ENCODE data around the gene DCST1.
A peak's percentile ranks its signal among the peaks of the same experiment; 100 is the strongest.

DCST1 gene

GRCh38 chr1:155023627-155024026, 10.0 kb upstream of the DCST1 start:
- H3K79me2 ChIP-seq (ENCODE audit: control insufficient read depth, insufficient read depth, low read length, poor library complexity) = no peaks in the 10 kb centered on the region
- H3K4ac ChIP-seq (ENCODE audit: low read depth, low read length) = no peak overlapping the region
- H3K23ac ChIP-seq (ENCODE audit: low read length) = no peak overlapping the region
- H3K4me1 ChIP-seq (ENCODE audit: control insufficient read depth in 1 of 2, insufficient read depth in 2 of 2, low read length in 2 of 2) = peaks cover 20 to 27% of the 10 kb centered on the region in 2 experiments
- no peak overlapping the region for H3K14ac ChIP-seq (ENCODE audit: low read length)
- H3K4me3 ChIP-seq (ENCODE audit: low read depth, low read length) = no peak overlapping the region
- no peak overlapping the region for H3K9ac ChIP-seq (ENCODE audit: low read length)
- H3K27me3 ChIP-seq (ENCODE audit: insufficient read depth, low read length) = no peaks in the 10 kb centered on the region
- no peak overlapping the region for H2BK12ac ChIP-seq (ENCODE audit: low read length)
- H4K91ac ChIP-seq (ENCODE audit: low read depth, low read length) = no peak overlapping the region
- DNase-seq = no peak
- no peak overlapping the region for H2AFZ ChIP-seq (ENCODE audit: insufficient read depth, low read length, poor library complexity)
- H4K8ac ChIP-seq (ENCODE audit: low read depth, low read length) = no peak overlapping the region
- H3K36me3 ChIP-seq (ENCODE audit: control insufficient read depth in 1 of 2, insufficient read depth in 2 of 2, low read length in 2 of 2) = no peaks in the 10 kb centered on the region
- no peak overlapping the region for H3K27ac ChIP-seq (ENCODE audit: low read depth, low read length)
- no peak overlapping the region for H3K18ac ChIP-seq (ENCODE audit: low read length)
- WGBS (ENCODE audit: extremely low coverage, insufficient coverage, insufficient read length) = no CpG with 5 or more reads among the region's 5 CpGs
- H2BK120ac ChIP-seq (ENCODE audit: insufficient read depth, low read length, poor library complexity) = no peak overlapping the region
- H4K12ac ChIP-seq (ENCODE audit: low read depth, low read length) = no peak overlapping the region
- H2AK5ac ChIP-seq (ENCODE audit: low read length) = peak overlapping the region; percentile 26
- no peak overlapping the region for H3K4me2 ChIP-seq (ENCODE audit: low read length)
- H2BK5ac ChIP-seq (ENCODE audit: low read depth, low read length, poor library complexity) = no peak overlapping the region
- peaks cover 4% of the 10 kb centered on the region for H3K79me1 ChIP-seq (ENCODE audit: low read length)
- H3K9me3 ChIP-seq (ENCODE audit: insufficient read depth, low read depth, low read length) = no peaks in the 10 kb centered on the region

GRCh38 chr1:155024315-155024714, 9.3 kb upstream of the DCST1 start:
- Histone ChIP-seq H3K4me3 (ENCODE audit: low read depth, low read length) (no peak overlapping the region), H3K27me3 (ENCODE audit: insufficient read depth, low read length) (no peaks in the 10 kb centered on the region), H3K4me1 (ENCODE audit: control insufficient read depth in 1 of 2, insufficient read depth in 2 of 2, low read length in 2 of 2) (peaks cover 13 to 20% of the 10 kb centered on the region in 2 experiments), H4K12ac (ENCODE audit: low read depth, low read length) (no peak overlapping the region), H2BK120ac (ENCODE audit: insufficient read depth, low read length, poor library complexity) (no peak overlapping the region), H3K79me1 (ENCODE audit: low read length) (peaks cover 4% of the 10 kb centered on the region), H3K23ac (ENCODE audit: low read length) (no peak overlapping the region), H3K4ac (ENCODE audit: low read depth, low read length) (no peak overlapping the region), H2AFZ (ENCODE audit: insufficient read depth, low read length, poor library complexity) (no peak overlapping the region), H3K27ac (ENCODE audit: low read depth, low read length) (no peak overlapping the region), H3K9me3 (ENCODE audit: insufficient read depth, low read depth, low read length) (no peaks in the 10 kb centered on the region), H4K8ac (ENCODE audit: low read depth, low read length) (no peak overlapping the region), H2AK5ac (ENCODE audit: low read length) (no peak overlapping the region), H3K14ac (ENCODE audit: low read length) (no peak overlapping the region), H3K18ac (ENCODE audit: low read length) (no peak overlapping the region), H3K36me3 (ENCODE audit: control insufficient read depth in 1 of 2, insufficient read depth in 2 of 2, low read length in 2 of 2) (no peaks in the 10 kb centered on the region), H3K9ac (ENCODE audit: low read length) (no peak overlapping the region), H4K91ac (ENCODE audit: low read depth, low read length) (no peak overlapping the region), H3K79me2 (ENCODE audit: control insufficient read depth, insufficient read depth, low read length, poor library complexity) (no peaks in the 10 kb centered on the region), H2BK5ac (ENCODE audit: low read depth, low read length, poor library complexity) (no peak overlapping the region), H3K4me2 (ENCODE audit: low read length) (no peak overlapping the region), H2BK12ac (ENCODE audit: low read length) (no peak overlapping the region)
- no peak for DNase-seq
- WGBS (ENCODE audit: extremely low coverage, insufficient coverage, insufficient read length) = no CpG with 5 or more reads among the region's 9 CpGs

GRCh38 chr1:155026154-155026553, 7.5 kb upstream of the DCST1 start:
- Histone ChIP-seq H4K8ac (ENCODE audit: low read depth, low read length) (no peak overlapping the region), H3K27me3 (ENCODE audit: insufficient read depth, low read length) (no peaks in the 10 kb centered on the region), H2AK5ac (ENCODE audit: low read length) (peak overlapping the region; percentile 88), H3K4ac (ENCODE audit: low read depth, low read length) (peak overlapping the region; percentile 60), H3K4me3 (ENCODE audit: low read depth, low read length) (no peak overlapping the region), H3K4me2 (ENCODE audit: low read length) (no peak overlapping the region), H3K18ac (ENCODE audit: low read length) (peak overlapping the region; percentile 66), H4K91ac (ENCODE audit: low read depth, low read length) (peak overlapping the region; percentile 68), H2BK5ac (ENCODE audit: low read depth, low read length, poor library complexity) (peak overlapping the region; percentile 1), H3K9me3 (ENCODE audit: insufficient read depth, low read depth, low read length) (no peaks in the 10 kb centered on the region), H2AFZ (ENCODE audit: insufficient read depth, low read length, poor library complexity) (no peak overlapping the region), H4K12ac (ENCODE audit: low read depth, low read length) (no peak overlapping the region), H3K79me2 (ENCODE audit: control insufficient read depth, insufficient read depth, low read length, poor library complexity) (no peaks in the 10 kb centered on the region), H3K14ac (ENCODE audit: low read length) (peak overlapping the region; percentile 78), H2BK12ac (ENCODE audit: low read length) (peak overlapping the region; percentile 91), H3K23ac (ENCODE audit: low read length) (no peak overlapping the region), H3K27ac (ENCODE audit: low read depth, low read length) (no peak overlapping the region), H3K79me1 (ENCODE audit: low read length) (peaks cover 4% of the 10 kb centered on the region), H3K9ac (ENCODE audit: low read length) (no peak overlapping the region), H3K4me1 (ENCODE audit: control insufficient read depth in 1 of 2, insufficient read depth in 2 of 2, low read length in 2 of 2) (peaks cover 11 to 19% of the 10 kb centered on the region in 2 experiments), H2BK120ac (ENCODE audit: insufficient read depth, low read length, poor library complexity) (peak overlapping the region; percentile 43), H3K36me3 (ENCODE audit: control insufficient read depth in 1 of 2, insufficient read depth in 2 of 2, low read length in 2 of 2) (no peaks in the 10 kb centered on the region)
- peak in 1 of 2 donors; percentile 24 for DNase-seq
- WGBS (ENCODE audit: extremely low coverage, insufficient coverage, insufficient read length) = no CpG with 5 or more reads among the region's 9 CpGs

- no peak overlapping the region for H3K4me2 ChIP-seq (ENCODE audit: low read length)
- no peak overlapping the region for H2AFZ ChIP-seq (ENCODE audit: insufficient read depth, low read length, poor library complexity)
- peaks cover 11 to 19% of the 10 kb centered on the region in 2 experiments for H3K4me1 ChIP-seq (ENCODE audit: control insufficient read depth in 1 of 2, insufficient read depth in 2 of 2, low read length in 2 of 2)
- peak overlapping the region; percentile 91 for H2BK12ac ChIP-seq (ENCODE audit: low read length)
- H2AK5ac ChIP-seq (ENCODE audit: low read length) = no peak overlapping the region
- no peaks in the 10 kb centered on the region for H3K36me3 ChIP-seq (ENCODE audit: control insufficient read depth in 1 of 2, insufficient read depth in 2 of 2, low read length in 2 of 2)
- H4K8ac ChIP-seq (ENCODE audit: low read depth, low read length) = no peak overlapping the region
- no peak overlapping the region for H4K91ac ChIP-seq (ENCODE audit: low read depth, low read length)
- H3K79me1 ChIP-seq (ENCODE audit: low read length) = peaks cover 4% of the 10 kb centered on the region
- H3K23ac ChIP-seq (ENCODE audit: low read length) = no peak overlapping the region
- no peak overlapping the region for H4K12ac ChIP-seq (ENCODE audit: low read depth, low read length)
- peak; percentile 97 to 99 for DNase-seq
- H3K14ac ChIP-seq (ENCODE audit: low read length) = no peak overlapping the region
- H3K79me2 ChIP-seq (ENCODE audit: control insufficient read depth, insufficient read depth, low read length, poor library complexity) = no peaks in the 10 kb centered on the region
- no peak overlapping the region for H2BK5ac ChIP-seq (ENCODE audit: low read depth, low read length, poor library complexity)
- no peak overlapping the region for H3K9ac ChIP-seq (ENCODE audit: low read length)
- H3K4me3 ChIP-seq (ENCODE audit: low read depth, low read length) = no peak overlapping the region
- WGBS (ENCODE audit: extremely low coverage, insufficient coverage, insufficient read length) = no CpG with 5 or more reads among the region's 6 CpGs
- H3K27ac ChIP-seq (ENCODE audit: low read depth, low read length) = no peak overlapping the region
- H3K9me3 ChIP-seq (ENCODE audit: insufficient read depth, low read depth, low read length) = no peaks in the 10 kb centered on the region
- no peak overlapping the region for H2BK120ac ChIP-seq (ENCODE audit: insufficient read depth, low read length, poor library complexity)
- no peak overlapping the region for H3K18ac ChIP-seq (ENCODE audit: low read length)
- H3K4ac ChIP-seq (ENCODE audit: low read depth, low read length) = no peak overlapping the region
- H3K27me3 ChIP-seq (ENCODE audit: insufficient read depth, low read length) = no peaks in the 10 kb centered on the region
These were observed 7.0 kb upstream of the DCST1 start for GRCh38 chr1:155026588-155026987.
